PC-9 (cell line): ENCODE results near the gene MARCHF11. TPM values are rescaled to one million over a fixed set of nuclear protein-coding genes. Genes with fewer than 3 reads are reported as not detected.

Source experiments
- BruUV-seq: library from RNA; stranded (reverse); fragments of 400-500 nt; replicated peaks from 2 replicates; lab custom pipeline; 2021; lab: Mats Ljungman, UMichigan
- CTCF ChIA-PET: fragments of 300-600 bp; sonication (Branson Sonifier 250); formaldehyde crosslinking; loops from one replicate; lab custom pipeline; 2022; ENCODE audit warnings: antibody characterized with exemption; lab: Charles Lee
- POLR2A ChIA-PET: fragments of 300-600 bp; sonication (Branson Sonifier 250); formaldehyde crosslinking; loops from one replicate; lab custom pipeline; 2022; ENCODE audit warnings: antibody characterized with exemption; ENCODE audit not compliant: unreplicated experiment; lab: Charles Lee
- DNase-seq, 2 experiments: peaks; one replicate each; pipeline versions ENCODE4 v3.0.0 to v3.0.0-alpha.2; 2015 to 2022; ENCODE audit warnings: mixed read lengths in 1 of 2
- H2AFZ ChIP-seq: fragments of 200-600 bp; sonication (generic); 2 replicates; pipeline ENCODE4 v1.8.1; 2017; ENCODE audit warnings: antibody characterized with exemption
- H3F3A ChIP-seq: fragments of 200-600 bp; sonication (generic); 2 replicates; pipeline ENCODE4 v1.8.1; 2017; ENCODE audit warnings: antibody characterized with exemption, mild to moderate bottlenecking, low read depth; ENCODE audit not compliant: insufficient read depth
- H3K27ac ChIP-seq: fragments of 200-600 bp; sonication (generic); 2 replicates; pipeline ENCODE4 v1.6.1; 2016; ENCODE audit warnings: mixed run types
- H3K27me3 ChIP-seq: fragments of 200-600 bp; sonication (generic); 2 replicates; pipeline ENCODE4 v1.6.1; 2016; ENCODE audit warnings: low read depth, mixed run types; ENCODE audit not compliant: insufficient read depth
- H3K36me3 ChIP-seq: fragments of 200-600 bp; sonication (generic); 2 replicates; pipeline ENCODE4 v1.6.1; 2016; ENCODE audit warnings: low read depth, mixed run types
- H3K4me1 ChIP-seq: fragments of 200-600 bp; sonication (generic); replicated peaks from 2 replicates; pipeline ENCODE4 v1.6.1; 2016; ENCODE audit warnings: mixed run types; ENCODE audit not compliant: insufficient read depth
- H3K4me2 ChIP-seq: fragments of 200-600 bp; sonication (generic); 2 replicates; pipeline ENCODE4 v1.6.1; 2017; ENCODE audit warnings: mixed run types
- H3K4me3 ChIP-seq: fragments of 200-600 bp; sonication (generic); 2 replicates; pipeline ENCODE4 v1.6.1; 2016; ENCODE audit warnings: mixed run types
- H3K79me2 ChIP-seq: fragments of 200-600 bp; sonication (generic); 2 replicates; pipeline ENCODE4 v1.6.1; 2017; ENCODE audit warnings: low read depth, mixed run types
- H3K9me2 ChIP-seq: fragments of 200-600 bp; sonication (generic); 2 replicates; pipeline ENCODE4 v1.8.1; 2017; ENCODE audit warnings: mild to moderate bottlenecking; ENCODE audit not compliant: insufficient read depth
- H3K9me3 ChIP-seq: fragments of 200-600 bp; sonication (generic); 2 replicates; pipeline ENCODE4 v1.8.1; 2016; ENCODE audit warnings: low read depth; ENCODE audit not compliant: insufficient read depth
- H4K20me1 ChIP-seq: fragments of 200-600 bp; sonication (generic); 2 replicates; pipeline ENCODE4 v1.8.1; 2017; ENCODE audit not compliant: insufficient read depth
- EZH2 ChIP-seq: fragments of 200-600 bp; sonication (generic); IDR thresholded peaks from 2 replicates; pipeline ENCODE4 v1.8.0; 2017; ENCODE audit warnings: antibody characterized with exemption, low read depth
- intact Hi-C: fragments of 100-400 bp; cut with micrococcal nuclease; formaldehyde crosslinking; loops from one replicate; pipeline ENCODE4 v1.10.0; 2022; ENCODE audit not compliant: unreplicated experiment
- total RNA-seq: library from RNA; stranded (reverse); gene quantifications from 2 replicates; pipeline ENCODE4 v1.2.3, GENCODE V29; 2021
- TF ChIP-seq, protein P1 (sequence below): fragments of 200-600 bp; sonication (generic); conservative IDR thresholded peaks from 2 replicates; pipeline ENCODE4 v1.6.1; 2017; ENCODE audit warnings: mixed run types, antibody characterized with exemption, mild to moderate bottlenecking, moderate library complexity

MARCHF11 gene
- total RNA-seq, 1 experiment from 2014 or later: not detected

DNA sequence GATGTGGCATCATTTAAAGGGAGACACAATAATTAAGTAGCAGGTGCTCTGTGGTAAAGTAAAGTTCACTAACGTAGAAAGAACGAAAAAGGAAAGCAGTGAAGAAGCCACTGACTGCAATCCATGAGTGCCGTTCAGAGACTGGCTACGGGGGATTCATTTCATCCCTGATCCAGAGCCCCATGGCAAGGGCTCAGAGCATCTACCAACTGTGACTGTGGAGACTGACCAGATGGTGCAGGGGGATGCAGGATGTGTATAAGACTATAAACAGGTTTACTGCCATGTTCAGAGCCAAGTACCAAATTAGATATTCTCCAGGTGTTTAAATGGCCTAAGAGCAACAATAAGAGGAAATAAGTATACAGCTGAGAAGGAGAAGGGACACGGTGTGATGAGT is 47.7 kb downstream of the MARCHF11 start:
- H3F3A ChIP-seq: no peaks in the 10 kb centered on the region
- H3K79me2 ChIP-seq: no peaks in the 10 kb centered on the region
- no peaks in the 10 kb centered on the region for H3K9me3 ChIP-seq
- H4K20me1 ChIP-seq: no peaks in the 10 kb centered on the region; the same call in 1 of the 2 replicates
- CTCF ChIA-PET: no interaction called here
- H3K27me3 ChIP-seq: peaks cover 23% of the 10 kb centered on the region; the same call in 1 of the 2 replicates
- no peaks in the 10 kb centered on the region for H3K9me2 ChIP-seq
- no peaks in the 10 kb centered on the region for H3K36me3 ChIP-seq
- no peak overlapping the region for H3K27ac ChIP-seq
- H3K4me3 ChIP-seq: no peak overlapping the region
- TF ChIP-seq, protein P1, sequence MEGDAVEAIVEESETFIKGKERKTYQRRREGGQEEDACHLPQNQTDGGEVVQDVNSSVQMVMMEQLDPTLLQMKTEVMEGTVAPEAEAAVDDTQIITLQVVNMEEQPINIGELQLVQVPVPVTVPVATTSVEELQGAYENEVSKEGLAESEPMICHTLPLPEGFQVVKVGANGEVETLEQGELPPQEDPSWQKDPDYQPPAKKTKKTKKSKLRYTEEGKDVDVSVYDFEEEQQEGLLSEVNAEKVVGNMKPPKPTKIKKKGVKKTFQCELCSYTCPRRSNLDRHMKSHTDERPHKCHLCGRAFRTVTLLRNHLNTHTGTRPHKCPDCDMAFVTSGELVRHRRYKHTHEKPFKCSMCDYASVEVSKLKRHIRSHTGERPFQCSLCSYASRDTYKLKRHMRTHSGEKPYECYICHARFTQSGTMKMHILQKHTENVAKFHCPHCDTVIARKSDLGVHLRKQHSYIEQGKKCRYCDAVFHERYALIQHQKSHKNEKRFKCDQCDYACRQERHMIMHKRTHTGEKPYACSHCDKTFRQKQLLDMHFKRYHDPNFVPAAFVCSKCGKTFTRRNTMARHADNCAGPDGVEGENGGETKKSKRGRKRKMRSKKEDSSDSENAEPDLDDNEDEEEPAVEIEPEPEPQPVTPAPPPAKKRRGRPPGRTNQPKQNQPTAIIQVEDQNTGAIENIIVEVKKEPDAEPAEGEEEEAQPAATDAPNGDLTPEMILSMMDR: no peak
- TF ChIP-seq EZH2: no peak
- H3K4me2 ChIP-seq: no peak overlapping the region
- H3K4me1 ChIP-seq: no peaks in the 10 kb centered on the region
- no TSS peak for BruUV-seq
- no peak overlapping the region for H2AFZ ChIP-seq
- intact Hi-C loops: no loop called here
- no peak for DNase-seq
- POLR2A ChIA-PET: no interaction called here

DNA sequence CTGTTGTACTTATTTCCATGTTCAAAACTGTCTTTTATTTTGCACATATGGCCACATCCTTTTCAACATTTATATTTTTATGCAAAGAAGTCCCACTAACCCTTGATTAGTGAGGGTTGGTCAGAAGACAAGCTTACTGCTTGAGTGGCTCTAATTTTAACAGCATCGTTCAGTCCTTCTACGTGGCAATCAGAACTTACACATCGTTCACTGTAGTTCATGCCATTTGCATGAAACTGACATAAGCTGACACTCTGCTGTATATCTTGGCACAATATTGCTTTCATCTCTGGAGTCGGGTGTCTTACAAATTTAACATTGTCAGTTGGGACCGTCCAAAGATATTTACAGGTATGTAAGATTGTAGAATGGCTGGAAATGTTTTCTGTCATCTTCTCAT is 50.6 kb downstream of the MARCHF11 start:
- Histone ChIP-seq H3K9me2 (0 out of 2 replicates have a peak, but pooled peaks cover 4% of the 10 kb centered on the region), H3K36me3 (no peaks in the 10 kb centered on the region), H3K79me2 (no peaks in the 10 kb centered on the region), H3K4me2 (no peak overlapping the region), H3K27ac (no peak overlapping the region), H3F3A (no peaks in the 10 kb centered on the region), H3K27me3 (peaks cover 23% of the 10 kb centered on the region; the same call in 1 of the 2 replicates), H3K4me3 (no peak overlapping the region), H3K4me1 (no peaks in the 10 kb centered on the region), H2AFZ (no peak overlapping the region), H4K20me1 (no peaks in the 10 kb centered on the region; the same call in 1 of the 2 replicates), H3K9me3 (no peaks in the 10 kb centered on the region)
- no TSS peak for BruUV-seq
- POLR2A ChIA-PET: no interaction called here
- no peak for DNase-seq
- intact Hi-C loops: no loop called here
- CTCF ChIA-PET: no interaction called here
- TF ChIP-seq, protein P1: no peak
- no peak for TF ChIP-seq EZH2

DNA sequence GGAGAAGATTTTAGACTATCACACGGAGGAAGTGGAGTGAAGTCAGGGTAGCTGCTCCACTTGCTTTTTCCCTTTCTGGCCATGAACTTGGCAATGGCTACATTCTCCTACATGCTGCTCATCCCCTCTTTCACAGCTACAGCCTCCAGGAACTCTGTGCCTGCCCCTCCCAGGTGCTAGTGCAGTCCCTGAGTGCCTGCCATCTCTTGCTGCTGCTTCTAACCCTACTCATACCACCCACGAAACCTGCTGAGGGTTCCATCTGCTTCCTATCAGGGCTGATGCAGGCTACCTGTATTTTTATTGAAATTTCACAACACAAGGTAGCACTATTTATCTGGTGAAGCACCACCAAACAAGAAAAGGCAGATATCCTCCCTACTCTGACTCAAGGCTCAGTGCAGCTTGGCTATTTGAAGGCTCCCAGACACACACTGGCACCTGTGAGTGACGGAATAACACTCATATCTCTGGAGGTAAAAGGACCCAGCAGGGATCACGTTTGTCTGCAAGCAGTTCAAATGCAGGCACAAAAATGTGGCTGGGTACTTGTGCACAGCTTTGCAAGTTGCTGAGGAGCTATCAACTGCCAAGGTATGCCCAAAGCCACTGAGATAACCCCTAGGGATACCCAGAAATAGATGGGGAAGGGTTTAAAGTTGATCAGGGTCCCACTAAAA is 51.6 kb downstream of the MARCHF11 start:
- POLR2A ChIA-PET: no interaction called here
- Histone ChIP-seq H3K27me3 (peaks cover 26% of the 10 kb centered on the region; the same call in 1 of the 2 replicates), H3K4me3 (no peak overlapping the region), H3K4me2 (no peak overlapping the region), H3K4me1 (no peaks in the 10 kb centered on the region), H3K79me2 (no peaks in the 10 kb centered on the region), H3F3A (no peaks in the 10 kb centered on the region), H3K27ac (no peak overlapping the region), H3K36me3 (no peaks in the 10 kb centered on the region), H2AFZ (no peak overlapping the region), H4K20me1 (no peaks in the 10 kb centered on the region), H3K9me2 (0 out of 2 replicates have a peak, but pooled peaks cover 4% of the 10 kb centered on the region), H3K9me3 (no peaks in the 10 kb centered on the region)
- TF ChIP-seq, protein P1: no peak
- TF ChIP-seq EZH2: no peak
- CTCF ChIA-PET: no interaction called here
- DNase-seq: no peak
- intact Hi-C loops: no loop called here
- BruUV-seq: no TSS peak
